Measurements from ENCODE around the gene LCLAT1. TPM values are rescaled to one million over a fixed set of nuclear protein-coding genes. Genes with fewer than 3 reads are reported as not detected.

Gene LCLAT1
- total and polyA plus RNA-seq, 4 donors, result 2.4 to 14.6 (median 10.7) TPM

DNA sequence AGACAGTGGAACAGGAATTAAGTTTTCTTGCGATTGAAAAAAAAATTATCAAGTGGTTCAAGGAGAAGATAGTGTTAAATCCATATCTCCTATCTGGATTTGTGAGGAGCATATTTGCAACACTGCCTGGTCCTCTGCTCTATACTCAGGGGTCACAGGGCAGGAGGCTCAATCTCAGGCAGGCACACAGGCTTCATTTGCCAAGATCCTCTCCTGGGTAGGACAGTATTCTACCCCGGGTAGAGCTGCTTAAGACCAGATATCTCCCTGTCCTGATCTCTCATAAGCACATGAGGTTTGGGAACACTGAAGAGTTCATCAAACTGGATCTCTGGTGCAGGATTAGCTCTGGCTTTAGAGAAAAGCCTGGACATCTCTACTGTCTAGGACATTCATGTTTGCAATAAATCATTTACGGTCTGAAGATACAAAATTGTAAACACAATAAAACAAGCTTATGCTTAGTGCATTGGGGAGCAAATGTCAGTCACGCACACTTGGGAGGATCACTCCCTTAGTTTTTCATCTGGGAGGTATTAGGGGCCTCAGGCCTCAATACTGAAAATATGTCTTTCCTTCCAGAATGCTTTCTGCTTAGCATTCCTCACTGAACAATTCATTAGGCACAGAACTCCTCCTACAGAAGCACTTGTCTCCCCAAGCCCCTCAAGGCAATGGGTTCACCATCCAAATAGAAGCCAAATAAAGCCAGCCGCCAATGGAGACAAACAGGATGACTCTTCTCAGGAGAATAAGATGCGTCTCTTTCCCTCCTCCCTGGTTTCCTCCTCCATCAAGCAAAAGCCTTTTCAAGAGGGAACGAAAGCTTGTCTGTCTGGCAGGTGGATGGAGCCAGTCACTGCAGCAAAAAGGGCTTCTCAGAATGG lies 34.1 kb upstream of the LCLAT1 start:
- peaks cover 0 to 2% (median 0%) of the 10 kb centered on the region in 4 donors for H3K4me1 ChIP-seq (ENCODE audit: control insufficient read depth in 4 of 4, insufficient read depth in 4 of 4, low read length in 3 of 4)
- no peak overlapping the region for H3K9ac ChIP-seq (ENCODE audit: low read depth in 1 of 2, low read length in 2 of 2)
- no peaks in the 10 kb centered on the region for H3K9me3 ChIP-seq (ENCODE audit: control insufficient read depth in 4 of 4, low read length in 3 of 4)
- TF ChIP-seq NR2F2 (IDR thresholded peaks at IDR 0.05) (peak; percentile 55), FOXA2 (IDR thresholded peaks at IDR 0.05) (no peak), YY1 (IDR thresholded peaks at IDR 0.05) (no peak), MAX (IDR thresholded peaks at IDR 0.05) (no peak)
- no peaks in the 10 kb centered on the region for H3K27me3 ChIP-seq (ENCODE audit: control insufficient read depth in 4 of 4, insufficient read depth in 4 of 4, low read length in 3 of 4)
- no peak overlapping the region for H3K4me3 ChIP-seq (ENCODE audit: low read depth in 1 of 3, low read length in 3 of 3)
- no peaks in the 10 kb centered on the region for H3K36me3 ChIP-seq (ENCODE audit: control insufficient read depth in 4 of 4, insufficient read depth in 3 of 4, low read depth in 1 of 4, low read length in 3 of 4)
- no peak for DNase-seq (ENCODE audit: low spot score)
- 56% methylated on average over 7 of the region's 7 CpGs for WGBS
- H3K27ac ChIP-seq (ENCODE audit: low read depth in 1 of 2, low read length in 2 of 2), result peak overlapping the region in 1 of 2 donors; percentile 47

- no peak for TF ChIP-seq RXRA (IDR thresholded peaks at IDR 0.05)
- TF ChIP-seq ZBTB33 (IDR thresholded peaks at IDR 0.05), result no peak
- TF ChIP-seq, protein P1, sequence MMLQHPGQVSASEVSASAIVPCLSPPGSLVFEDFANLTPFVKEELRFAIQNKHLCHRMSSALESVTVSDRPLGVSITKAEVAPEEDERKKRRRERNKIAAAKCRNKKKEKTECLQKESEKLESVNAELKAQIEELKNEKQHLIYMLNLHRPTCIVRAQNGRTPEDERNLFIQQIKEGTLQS (IDR thresholded peaks at IDR 0.05), result no peak
- TF ChIP-seq HNF4A (conservative IDR thresholded peaks at IDR 0.05), result no peak
- no peak for TF ChIP-seq SP1 (IDR thresholded peaks at IDR 0.05)
- no peak for TF ChIP-seq NR2F2 (IDR thresholded peaks at IDR 0.05)
- TF ChIP-seq JUND (IDR thresholded peaks at IDR 0.05), result no peak
- Histone ChIP-seq H3K36me3 (ENCODE audit: control insufficient read depth in 4 of 4, insufficient read depth in 3 of 4, low read depth in 1 of 4, low read length in 3 of 4) (no peaks in the 10 kb centered on the region), H3K27ac (ENCODE audit: low read depth in 1 of 2, low read length in 2 of 2) (no peak overlapping the region), H3K9ac (ENCODE audit: low read depth in 1 of 2, low read length in 2 of 2) (no peak overlapping the region), H3K27me3 (ENCODE audit: control insufficient read depth in 4 of 4, insufficient read depth in 4 of 4, low read length in 3 of 4) (no peaks in the 10 kb centered on the region), H3K4me3 (ENCODE audit: low read depth in 1 of 3, low read length in 3 of 3) (no peak overlapping the region), H3K9me3 (ENCODE audit: control insufficient read depth in 4 of 4, low read length in 3 of 4) (no peaks in the 10 kb centered on the region), H3K4me1 (ENCODE audit: control insufficient read depth in 4 of 4, insufficient read depth in 4 of 4, low read length in 3 of 4) (no peaks in the 10 kb centered on the region)
- WGBS, result 99% methylated on average over 2 of the region's 2 CpGs
- DNase-seq (ENCODE audit: low spot score), result no peak
These were observed 32.1 kb upstream of the LCLAT1 start for GRCh38 chr2:30414961-30415360.

GRCh38 chr2:30417253-30417652 lies 29.8 kb upstream of the LCLAT1 start:
- Histone ChIP-seq H3K9me3 (ENCODE audit: control insufficient read depth in 4 of 4, low read length in 3 of 4) (no peaks in the 10 kb centered on the region), H3K9ac (ENCODE audit: low read depth in 1 of 2, low read length in 2 of 2) (no peak overlapping the region), H3K4me3 (ENCODE audit: low read depth in 1 of 3, low read length in 3 of 3) (no peak overlapping the region), H3K4me1 (ENCODE audit: control insufficient read depth in 4 of 4, insufficient read depth in 4 of 4, low read length in 3 of 4) (no peaks in the 10 kb centered on the region), H3K27me3 (ENCODE audit: control insufficient read depth in 4 of 4, insufficient read depth in 4 of 4, low read length in 3 of 4) (no peaks in the 10 kb centered on the region), H3K36me3 (ENCODE audit: control insufficient read depth in 4 of 4, insufficient read depth in 3 of 4, low read depth in 1 of 4, low read length in 3 of 4) (no peaks in the 10 kb centered on the region), H3K27ac (ENCODE audit: low read depth in 1 of 2, low read length in 2 of 2) (no peak overlapping the region)
- WGBS, result 62% methylated on average over 3 of the region's 3 CpGs
- no peak for DNase-seq (ENCODE audit: low spot score)
- TF ChIP-seq, protein P1 (IDR thresholded peaks at IDR 0.05), result no peak
- no peak for TF ChIP-seq ZBTB33 (IDR thresholded peaks at IDR 0.05)
- TF ChIP-seq SP1 (IDR thresholded peaks at IDR 0.05), result no peak
- TF ChIP-seq RXRA (IDR thresholded peaks at IDR 0.05), result no peak
